ENCODE results near the gene MEF2C. TPM values are rescaled to one million over a fixed set of nuclear protein-coding genes. Genes with fewer than 3 reads are reported as not detected.

The MEF2C gene
- total RNA-seq, 1 experiment from 2014 or later: 13.0 TPM

DNA sequence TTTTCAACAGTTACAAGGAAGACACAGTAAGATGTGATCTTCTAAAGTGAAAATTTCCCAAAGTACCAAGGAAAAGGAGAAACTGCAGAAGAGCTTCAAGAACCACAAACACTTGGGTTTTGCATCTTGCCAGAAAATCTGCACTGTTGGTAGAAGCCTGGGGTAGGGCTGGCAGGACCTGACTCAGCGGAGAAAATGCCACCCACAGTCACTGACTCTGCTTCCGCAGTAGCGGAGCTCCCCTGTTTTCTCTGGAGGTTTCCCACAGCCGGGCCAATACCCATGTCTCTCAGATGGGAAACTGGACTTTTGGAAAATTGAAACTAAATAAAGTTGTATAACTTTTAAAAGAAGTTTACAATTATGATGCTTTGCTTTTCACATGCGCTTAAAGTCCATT is 104.2 kb downstream of the MEF2C start (continued):
- TF ChIP-seq TCF7L2 (IDR thresholded peaks at IDR 0.05; ENCODE audit: borderline replicate concordance, extremely low read depth, insufficient read depth, insufficient read length): no peak
- no peak for TF ChIP-seq EGR1 (IDR thresholded peaks at IDR 0.05; ENCODE audit: low read depth)
- no peak for TF ChIP-seq CEBPB (IDR thresholded peaks at IDR 0.05; ENCODE audit: low read depth)

DNA sequence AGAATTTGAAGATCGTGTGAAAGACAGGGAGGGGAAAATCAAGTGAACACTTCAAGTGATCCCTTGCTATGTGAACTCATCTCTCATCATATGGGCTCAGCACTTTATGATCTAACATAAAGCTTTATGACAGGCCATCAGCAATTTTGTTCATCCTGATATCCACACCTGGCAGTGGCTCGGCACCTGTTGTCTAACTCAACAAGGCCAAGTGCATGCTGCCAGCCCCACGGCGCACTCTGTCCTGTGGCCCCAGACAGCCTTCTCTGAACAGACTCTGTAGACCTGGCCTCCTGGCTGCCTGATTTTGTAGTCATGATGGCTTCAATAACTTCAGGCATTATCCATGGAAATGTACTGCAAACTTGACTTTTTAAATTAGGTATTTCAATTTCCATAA is 106.3 kb downstream of the MEF2C start:
- POLR2A ChIA-PET: interaction anchor here (1.1 kb wide), 1 partner anchor 11 kb away, joined by 3 read pairs; no protein-coding TSS in a partner anchor
- RAD21 ChIA-PET (ENCODE audit: low non-redundant PET in 1 of 2, low total read pairs in 2 of 2, uncharacterized antibody in 2 of 2, unreplicated experiment in 2 of 2): no interaction called here

More for the DNA sequence above, 106.3 kb downstream of the MEF2C start:
- Histone ChIP-seq H3K4me1 (ENCODE audit: control insufficient read depth in 1 of 2, insufficient read depth in 2 of 2, low read length in 2 of 2) (peaks cover 3 to 6% of the 10 kb centered on the region in 2 experiments; a peak in 3 of 4 replicates), H3K9ac (ENCODE audit: low read length) (no peak overlapping the region), H3K4me3 (replicated peaks in 1 of 2; ENCODE audit: low read depth in 1 of 2, low read length in 2 of 2) (no peak overlapping the region), H3K27ac (ENCODE audit: low read depth, low read length) (no peak overlapping the region), H3K9me3 (ENCODE audit: control insufficient read depth in 1 of 2, insufficient read depth in 1 of 2, low read depth in 1 of 2, low read length in 2 of 2) (no peaks in the 10 kb centered on the region), H3K27me3 (ENCODE audit: insufficient read depth, low read length) (no peaks in the 10 kb centered on the region), H3K36me3 (ENCODE audit: control insufficient read depth in 1 of 2, insufficient read depth in 2 of 2, low read length in 2 of 2) (no peaks in the 10 kb centered on the region), H4K20me1 (ENCODE audit: insufficient read depth) (no peaks in the 10 kb centered on the region), H3K9me2 (ENCODE audit: insufficient read depth) (no peaks in the 10 kb centered on the region), H3K4me2 (ENCODE audit: low read length) (no peak overlapping the region), H2AFZ (ENCODE audit: low read depth, low read length, poor library complexity, severe bottlenecking) (no peak overlapping the region), H3K79me2 (ENCODE audit: insufficient read depth, low read length) (no peaks in the 10 kb centered on the region)
- no peak for ATAC-seq
- no peak for DNase-seq (ENCODE audit: low read depth, low spot score)
- TF ChIP-seq SRF (IDR thresholded peaks at IDR 0.05; ENCODE audit: low read depth): no peak
- TF ChIP-seq, protein P1, sequence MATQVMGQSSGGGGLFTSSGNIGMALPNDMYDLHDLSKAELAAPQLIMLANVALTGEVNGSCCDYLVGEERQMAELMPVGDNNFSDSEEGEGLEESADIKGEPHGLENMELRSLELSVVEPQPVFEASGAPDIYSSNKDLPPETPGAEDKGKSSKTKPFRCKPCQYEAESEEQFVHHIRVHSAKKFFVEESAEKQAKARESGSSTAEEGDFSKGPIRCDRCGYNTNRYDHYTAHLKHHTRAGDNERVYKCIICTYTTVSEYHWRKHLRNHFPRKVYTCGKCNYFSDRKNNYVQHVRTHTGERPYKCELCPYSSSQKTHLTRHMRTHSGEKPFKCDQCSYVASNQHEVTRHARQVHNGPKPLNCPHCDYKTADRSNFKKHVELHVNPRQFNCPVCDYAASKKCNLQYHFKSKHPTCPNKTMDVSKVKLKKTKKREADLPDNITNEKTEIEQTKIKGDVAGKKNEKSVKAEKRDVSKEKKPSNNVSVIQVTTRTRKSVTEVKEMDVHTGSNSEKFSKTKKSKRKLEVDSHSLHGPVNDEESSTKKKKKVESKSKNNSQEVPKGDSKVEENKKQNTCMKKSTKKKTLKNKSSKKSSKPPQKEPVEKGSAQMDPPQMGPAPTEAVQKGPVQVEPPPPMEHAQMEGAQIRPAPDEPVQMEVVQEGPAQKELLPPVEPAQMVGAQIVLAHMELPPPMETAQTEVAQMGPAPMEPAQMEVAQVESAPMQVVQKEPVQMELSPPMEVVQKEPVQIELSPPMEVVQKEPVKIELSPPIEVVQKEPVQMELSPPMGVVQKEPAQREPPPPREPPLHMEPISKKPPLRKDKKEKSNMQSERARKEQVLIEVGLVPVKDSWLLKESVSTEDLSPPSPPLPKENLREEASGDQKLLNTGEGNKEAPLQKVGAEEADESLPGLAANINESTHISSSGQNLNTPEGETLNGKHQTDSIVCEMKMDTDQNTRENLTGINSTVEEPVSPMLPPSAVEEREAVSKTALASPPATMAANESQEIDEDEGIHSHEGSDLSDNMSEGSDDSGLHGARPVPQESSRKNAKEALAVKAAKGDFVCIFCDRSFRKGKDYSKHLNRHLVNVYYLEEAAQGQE (IDR thresholded peaks at IDR 0.05; ENCODE audit: low read depth): no peak
- TF ChIP-seq EZH2 (IDR thresholded peaks at IDR 0.05): no peak
- TF ChIP-seq ZFX (IDR thresholded peaks at IDR 0.05): no peak
- TF ChIP-seq ZNF274 (IDR thresholded peaks at IDR 0.05; ENCODE audit: low read depth, low read length): no peak
- no peak for TF ChIP-seq POLR2A (IDR thresholded peaks at IDR 0.05; ENCODE audit: borderline replicate concordance, extremely low read depth, insufficient read depth, insufficient read length)
- TF ChIP-seq SP1 (IDR thresholded peaks at IDR 0.05; ENCODE audit: low read depth): no peak
- TF ChIP-seq POLR2AphosphoS5 (IDR thresholded peaks at IDR 0.05; ENCODE audit: low read depth, low read length): no peak
- no TSS peak for BruUV-seq (replicated peaks)
- intact Hi-C loops (cut with micrococcal nuclease): no loop called here
- CTCF ChIA-PET: no interaction called here
